HG03175 (cell line): ENCODE data around the gene TSPAN3.
A peak's percentile ranks its signal among the peaks of the same experiment; 100 is the strongest.

Source experiments
- ATAC-seq: cut with Tn5 transposase; IDR thresholded peaks from one replicate; pipeline ENCODE4 v1.9.1; 2021; ENCODE audit warnings: mild to moderate bottlenecking, moderate library complexity; ENCODE audit not compliant: unreplicated experiment

TSPAN3 gene

DNA sequence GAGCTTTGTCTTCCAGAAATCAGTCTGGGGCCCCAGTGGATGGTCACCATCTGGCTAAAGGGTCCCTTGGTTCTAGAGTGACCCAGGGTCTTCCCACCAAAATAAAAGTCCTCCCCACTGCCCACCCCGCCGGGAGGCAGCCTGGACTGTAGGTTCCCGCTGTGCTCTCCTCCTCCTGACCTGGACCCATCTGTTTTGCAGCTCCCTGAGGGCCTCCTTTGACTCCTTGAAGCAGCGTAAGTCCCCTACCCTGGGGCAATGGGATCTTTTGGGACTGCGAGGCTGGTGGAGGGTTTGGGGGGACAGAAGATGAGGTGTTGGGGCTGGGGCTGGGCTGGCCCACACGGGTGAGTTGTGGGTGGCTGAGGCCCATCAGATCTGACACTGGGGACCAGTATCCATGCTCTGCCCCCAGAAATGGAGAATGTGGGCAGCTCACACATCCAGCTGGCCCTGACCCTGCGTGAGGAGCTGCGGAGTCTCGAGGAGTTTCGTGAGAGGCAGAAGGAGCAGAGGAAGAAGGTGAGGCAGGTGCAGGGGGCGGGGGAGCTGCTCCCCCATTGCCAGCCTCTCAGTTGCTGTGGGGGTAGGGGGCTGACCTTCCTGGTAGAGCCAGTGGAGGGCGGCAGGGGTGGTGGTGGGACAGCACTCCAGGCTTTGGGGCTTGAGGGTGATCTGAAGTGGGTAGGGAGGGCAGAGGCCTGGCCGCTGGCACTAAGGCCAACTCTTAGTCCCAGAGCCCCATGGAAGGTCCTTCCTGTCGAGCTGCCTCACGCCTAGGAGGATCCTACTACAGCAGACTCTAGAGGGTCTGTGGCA, 45.6 kb downstream of the TSPAN3 start:
- no peak for ATAC-seq

DNA sequence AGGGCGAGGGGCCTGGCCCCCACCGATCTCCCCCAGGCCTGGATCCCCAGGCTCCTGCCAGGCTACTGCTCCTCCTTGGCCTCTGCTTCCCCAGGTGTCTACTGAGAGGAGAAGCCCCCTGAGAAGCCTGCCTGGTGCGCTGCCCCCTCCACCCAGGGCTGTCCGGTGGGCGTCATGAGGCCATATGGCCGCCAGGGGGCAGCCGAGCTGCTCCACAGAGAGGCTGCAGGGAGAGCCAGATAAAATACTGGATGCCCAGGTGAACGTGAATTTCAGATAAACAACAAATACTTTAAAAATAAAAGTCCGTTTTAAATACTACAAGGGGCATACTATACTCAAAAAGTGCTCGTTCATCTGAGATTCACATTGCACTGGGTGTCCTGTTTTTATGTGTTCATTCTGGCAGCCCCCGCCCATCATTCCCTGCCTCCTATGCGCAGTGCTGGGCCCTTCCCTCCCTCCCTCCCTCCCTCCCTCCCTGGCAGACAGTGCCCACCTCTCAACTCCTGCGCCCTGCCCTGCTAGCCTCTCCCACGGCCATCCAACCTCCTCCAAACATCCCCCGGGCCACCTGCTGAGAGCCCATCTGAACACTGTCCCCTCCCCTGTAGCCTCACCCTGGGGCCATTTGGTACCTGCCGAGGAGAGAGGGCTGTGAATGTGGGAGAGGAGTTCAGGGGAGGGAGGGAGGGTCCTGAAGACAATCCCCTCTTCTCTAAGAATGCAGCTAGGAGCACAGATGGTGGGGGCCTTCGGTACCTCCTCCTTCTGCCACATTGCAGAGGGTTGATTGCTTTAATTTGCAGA, 46.4 kb downstream of the TSPAN3 start:
- ATAC-seq, result no peak

DNA sequence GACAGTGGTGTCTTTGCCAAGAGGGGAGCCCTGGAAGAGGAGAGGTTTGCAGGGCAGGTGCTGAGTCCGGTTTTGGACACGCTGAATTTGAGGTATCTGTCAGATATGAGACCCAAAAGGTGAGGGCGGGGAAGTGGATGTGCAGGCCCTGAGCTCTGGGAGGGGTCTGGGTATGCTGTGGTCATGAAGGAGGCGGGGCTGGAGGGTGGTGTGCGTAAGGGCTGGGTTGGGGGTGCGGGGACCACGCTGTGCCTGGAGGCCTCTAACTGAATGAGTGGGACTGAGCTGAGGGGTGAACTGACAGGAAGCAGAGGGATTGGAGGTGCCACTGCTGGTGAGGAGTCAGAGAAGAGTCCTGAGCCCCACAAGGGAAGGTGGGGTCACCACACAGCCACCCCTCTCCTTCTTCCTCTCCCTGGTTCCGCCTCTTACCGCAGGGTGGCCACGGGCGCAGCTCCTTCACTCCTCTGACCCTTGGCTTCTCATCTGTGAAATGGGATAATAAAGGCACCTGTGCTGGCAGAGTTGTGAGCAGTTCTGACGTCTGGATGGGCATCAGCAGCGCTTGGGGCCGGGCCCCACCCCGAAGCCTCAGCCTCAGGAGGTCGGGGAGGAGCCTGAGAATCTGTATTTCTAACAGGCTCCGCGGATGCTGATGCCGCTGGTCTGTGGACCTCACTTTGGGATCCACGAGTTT, 47.2 kb downstream of the TSPAN3 start:
- ATAC-seq, result no peak

DNA sequence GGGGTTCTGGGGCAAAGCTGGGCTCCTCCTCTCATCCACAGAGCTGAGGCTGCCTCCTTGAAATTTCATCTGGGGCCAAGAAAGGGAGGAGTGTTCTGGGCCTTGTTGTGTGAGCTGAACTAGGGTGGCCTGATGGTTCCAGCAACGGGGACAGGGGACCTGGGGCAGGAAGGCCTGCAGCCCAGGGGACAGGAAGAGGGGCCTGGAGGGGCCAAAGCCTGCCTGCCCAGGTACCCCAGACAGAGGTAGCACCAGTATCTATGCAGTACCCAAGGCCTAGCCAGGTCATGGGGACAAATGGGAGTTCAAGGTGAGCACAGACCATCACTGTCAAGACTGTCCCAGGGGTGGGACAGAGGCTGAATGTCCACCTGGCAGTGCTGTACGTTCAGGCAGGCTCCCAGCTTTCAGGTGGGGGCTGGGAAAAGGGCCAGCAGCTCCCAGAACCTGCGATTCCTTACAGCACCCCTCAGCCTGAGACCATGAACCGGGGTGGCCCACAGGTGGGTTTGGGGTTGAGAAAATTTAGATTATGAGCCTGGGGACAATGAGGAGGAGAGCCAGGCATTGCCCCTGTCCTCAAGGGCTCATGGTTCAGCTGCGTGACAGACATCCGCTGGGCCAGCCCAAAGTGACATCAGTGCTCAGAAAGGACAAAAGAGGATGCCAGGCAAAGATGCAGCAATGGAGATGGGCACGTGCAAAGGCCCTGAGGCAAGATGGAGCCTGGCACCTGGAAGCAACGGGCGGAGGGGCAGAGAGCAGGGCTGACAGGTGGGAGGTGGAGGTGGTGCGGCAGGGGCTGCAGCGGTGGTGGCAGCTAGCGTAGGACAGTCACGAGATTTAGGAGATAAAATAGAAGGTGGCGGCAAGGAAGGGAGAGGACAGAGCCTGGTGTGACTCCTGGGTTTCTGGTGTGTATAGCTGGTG, 48.0 kb downstream of the TSPAN3 start:
- no peak for ATAC-seq

DNA sequence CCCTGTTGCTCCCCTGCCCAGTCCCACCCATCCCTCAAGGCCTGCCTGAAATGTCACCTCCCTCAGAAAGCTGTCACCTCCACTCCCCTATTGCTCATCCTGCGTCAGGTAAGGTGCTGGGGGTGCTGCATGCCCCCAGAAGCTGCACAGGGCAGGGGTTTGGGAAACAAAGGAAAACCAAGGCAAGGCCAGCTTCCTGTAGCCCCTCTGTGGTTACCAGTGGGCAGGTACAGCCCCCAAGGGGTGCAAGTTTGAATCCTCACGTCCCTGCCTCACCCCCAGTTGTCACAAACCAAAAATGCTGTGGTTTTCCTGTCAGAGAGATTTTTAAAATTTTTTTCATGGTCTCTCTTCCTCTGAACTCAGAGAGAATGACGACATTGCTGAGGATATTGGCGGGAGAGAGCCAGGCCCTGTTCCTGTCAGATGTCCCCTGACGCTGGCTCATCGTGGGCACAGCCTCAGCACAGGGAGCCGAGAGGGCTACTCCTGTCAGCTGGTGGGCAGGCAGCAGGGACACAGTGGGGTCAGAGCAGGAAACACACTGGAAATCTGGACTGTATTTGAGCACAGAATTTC, 49.0 kb downstream of the TSPAN3 start:
- no peak for ATAC-seq

DNA sequence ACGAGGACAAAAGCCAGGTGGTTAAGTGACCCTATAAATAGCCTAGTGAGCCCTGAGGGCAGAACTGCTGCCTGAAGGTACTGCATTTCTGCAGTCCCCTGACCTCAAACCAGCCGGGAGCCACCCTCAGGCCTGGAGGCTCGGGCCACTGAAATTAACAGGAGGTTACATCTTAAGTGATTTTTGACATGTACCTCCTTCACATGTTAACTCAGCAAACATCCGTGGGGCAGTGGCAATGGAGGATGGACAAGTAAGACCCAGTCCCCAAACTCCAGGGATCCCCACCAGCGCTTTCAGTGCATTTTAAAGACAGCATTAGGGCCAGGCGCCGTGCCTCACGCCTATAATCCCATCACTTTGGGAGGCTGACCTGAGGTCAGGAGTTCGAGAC, 49.8 kb downstream of the TSPAN3 start:
- no peak for ATAC-seq

DNA sequence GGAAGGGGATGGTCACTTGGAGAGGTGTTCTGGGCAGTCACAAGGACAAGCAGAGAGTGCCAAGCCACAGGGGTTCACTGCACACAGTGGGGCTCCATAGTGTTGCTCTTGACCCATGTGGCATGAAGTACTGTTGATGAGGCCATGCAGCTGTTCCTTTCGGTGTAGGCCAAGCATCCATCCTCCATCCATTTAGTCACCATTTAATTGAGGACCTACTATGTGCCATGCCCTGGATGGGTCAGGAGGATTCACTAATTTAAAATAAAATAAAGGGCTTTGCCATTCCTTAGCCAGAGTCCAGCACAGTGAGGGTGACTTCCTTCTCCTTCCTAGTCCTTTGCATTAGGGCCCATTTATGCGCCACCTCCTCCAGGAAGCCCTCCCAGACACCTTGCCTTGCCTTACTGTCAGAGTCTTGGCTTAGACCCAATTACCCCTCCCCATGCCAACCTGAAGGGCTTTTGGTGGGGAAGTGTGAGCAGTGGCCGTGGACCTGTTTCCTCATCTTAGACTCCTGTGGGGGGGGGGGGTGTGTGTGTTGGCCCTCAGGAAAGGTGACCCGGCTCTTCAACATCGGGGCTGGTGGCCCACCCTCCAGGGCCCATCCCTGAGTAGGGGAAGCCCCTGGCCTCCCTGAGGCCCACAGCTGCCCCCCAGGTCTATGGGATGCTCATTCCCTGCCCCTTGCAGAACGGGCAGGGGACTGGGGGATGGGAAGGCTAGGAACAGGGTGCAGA, 50.4 kb downstream of the TSPAN3 start:
- ATAC-seq, result no peak

DNA sequence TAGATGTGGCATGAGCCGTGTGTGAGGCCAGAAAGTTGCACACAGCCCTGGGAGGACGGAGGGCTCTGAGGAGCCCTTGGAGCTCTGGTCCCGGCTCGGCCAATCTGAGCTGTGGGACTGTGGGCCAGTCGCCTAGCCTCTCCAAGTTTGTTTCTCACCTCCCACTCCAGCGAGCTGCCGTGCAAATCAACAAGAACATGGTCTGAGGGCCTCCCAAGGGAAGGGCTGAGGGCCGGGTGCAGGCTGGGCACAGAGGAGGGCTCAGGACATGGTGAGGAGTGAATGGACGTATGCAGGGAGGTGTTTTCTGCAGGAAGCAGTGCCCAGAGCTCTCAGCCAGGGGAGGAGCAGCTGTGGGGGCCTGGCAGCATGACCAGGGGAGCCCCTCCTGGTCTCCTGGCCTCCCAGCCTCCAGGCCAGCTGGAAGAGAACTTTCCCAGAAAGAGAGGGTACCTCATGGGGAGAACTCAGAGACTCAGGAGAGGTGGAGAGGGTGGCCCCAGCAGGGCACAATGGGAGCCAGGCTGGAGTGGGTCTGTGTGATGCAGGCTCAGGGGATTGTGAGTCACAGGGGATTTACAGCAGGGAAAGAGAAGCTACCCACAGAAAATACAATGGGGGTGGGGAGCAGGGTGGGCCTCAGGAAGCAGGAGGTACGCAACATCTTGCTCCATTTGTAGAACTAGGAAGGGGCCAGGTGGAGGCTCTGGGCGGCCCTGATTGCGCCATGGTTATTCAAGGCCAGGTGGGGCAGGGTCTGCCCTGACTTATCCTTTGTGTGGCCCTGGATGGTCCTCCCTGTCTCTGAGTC, 51.2 kb downstream of the TSPAN3 start:
- no peak for ATAC-seq

DNA sequence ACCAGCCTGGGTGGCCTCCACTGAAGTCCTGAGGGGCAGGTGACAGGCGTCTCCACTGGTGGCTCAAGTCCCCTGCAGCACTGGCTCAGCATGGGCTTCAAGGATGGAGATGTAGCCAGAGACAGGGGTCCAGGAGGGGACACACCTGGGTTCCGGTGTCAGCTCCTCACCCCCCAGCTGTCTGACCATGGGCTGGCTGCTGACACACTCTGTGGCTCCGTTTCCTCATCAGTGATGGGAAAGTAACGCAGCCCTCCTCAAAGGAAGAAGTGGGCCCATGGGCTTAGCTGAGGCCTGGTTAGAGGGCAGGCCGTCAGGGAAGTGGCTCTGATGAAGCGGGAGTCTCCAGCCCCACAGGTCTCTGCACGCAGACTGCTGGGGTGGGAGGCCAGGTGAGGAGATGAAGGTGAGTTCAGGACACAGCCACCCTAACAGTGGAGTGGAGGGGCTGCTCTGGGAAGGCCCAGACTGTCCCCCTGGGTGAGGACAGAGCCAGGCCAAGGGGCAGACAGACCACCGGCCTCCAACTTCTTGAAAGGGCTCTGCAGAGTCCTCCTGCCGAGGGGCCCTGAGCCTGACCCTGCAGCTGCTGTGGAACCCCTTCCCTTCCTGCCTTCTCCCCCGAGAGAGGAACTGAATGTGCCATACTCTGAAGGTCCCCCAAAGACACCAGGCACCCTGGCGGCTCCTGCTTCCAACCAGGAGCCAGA, 52.0 kb downstream of the TSPAN3 start:
- no peak for ATAC-seq

DNA sequence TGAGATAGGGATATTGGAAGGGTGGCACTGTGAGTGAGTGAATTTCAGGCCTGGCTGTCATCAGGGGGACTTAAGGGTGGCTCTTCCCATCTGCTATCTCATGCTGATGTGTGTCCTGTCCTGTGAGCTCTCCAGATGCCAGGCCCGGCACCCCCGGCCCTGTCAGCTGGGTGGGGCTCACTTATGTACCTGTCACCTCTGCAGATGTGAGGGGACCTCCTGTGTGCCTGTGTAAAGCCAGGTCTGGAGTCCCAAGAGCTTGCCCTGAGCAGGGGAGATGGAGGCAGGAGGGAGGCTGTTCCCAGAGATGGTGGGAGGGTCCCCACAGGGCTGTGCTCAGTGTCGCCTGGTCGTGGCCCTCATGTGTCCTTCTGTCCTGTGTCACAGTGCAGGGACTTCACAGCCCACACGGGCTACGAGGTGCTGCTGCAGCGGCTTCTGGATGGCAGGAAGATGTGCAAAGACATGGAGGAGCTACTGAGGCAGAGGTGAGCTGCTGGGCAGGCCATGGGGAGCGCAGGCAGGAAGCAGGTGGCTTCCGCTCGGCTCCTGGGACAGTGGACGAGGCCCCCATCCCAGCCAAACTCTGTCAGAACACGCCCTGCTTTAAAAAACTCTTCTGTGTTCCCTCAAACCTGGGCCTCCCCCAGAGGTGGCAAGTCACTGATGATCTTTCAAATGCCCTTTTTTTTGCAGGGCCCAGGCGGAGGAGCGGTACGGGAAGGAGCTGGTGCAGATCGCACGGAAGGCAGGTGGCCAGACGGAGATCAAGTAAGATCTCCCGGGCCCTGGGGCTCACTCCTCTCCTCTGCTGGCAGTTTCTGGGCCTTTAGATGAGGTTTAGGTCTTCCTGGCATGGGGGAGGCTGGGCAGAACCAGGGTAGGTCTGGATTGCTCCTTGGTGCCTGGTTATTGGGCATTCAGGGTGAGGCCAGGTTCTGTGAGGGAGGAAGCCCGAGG, 52.9 kb downstream of the TSPAN3 start:
- ATAC-seq, result no peak

DNA sequence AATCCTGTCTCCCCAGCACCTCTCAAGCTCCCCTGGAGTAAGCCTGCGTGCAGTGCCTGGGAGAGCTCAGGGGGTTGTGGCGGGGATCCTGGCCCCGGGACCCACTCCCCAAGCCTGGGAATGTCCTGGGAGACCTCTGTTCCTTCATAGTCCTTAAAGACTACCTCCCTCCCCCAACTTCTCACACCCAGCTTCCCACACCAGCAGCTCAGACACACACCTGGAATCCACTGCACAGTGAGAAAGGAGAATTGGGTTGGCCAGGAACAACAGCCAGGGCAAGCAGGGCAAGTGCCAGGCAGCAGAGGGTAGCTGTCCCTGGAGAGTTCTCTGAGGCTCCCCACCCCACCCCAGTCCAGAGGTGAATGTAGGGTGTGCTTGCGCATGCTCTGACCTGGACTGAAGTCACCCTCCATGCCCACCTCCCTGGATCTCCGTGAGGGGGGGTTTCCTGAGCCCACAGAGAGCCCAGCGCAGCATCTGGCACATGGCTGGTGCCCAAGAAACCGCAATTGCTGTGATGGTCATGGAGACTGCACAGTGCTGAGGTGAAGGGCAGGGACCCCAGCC, 53.7 kb downstream of the TSPAN3 start:
- no peak for ATAC-seq

DNA sequence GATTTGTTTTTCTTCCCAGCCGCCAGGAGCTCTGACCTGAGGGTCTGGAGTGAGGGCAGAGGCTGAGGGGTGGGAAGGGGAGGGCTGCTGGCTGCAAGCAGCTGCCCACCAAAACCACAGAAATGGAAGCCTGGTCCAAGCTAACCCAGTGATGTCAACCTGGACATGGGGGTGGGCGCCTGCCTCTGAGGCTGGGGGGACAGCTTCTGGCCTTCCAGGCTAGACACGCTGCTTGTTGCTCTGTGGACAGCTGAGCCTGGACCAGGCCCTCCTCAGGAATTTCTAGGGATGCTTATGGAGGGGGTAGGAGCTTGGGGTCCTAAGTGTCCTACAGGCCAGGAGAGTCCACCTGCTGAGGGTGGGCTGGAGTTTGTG, 54.6 kb downstream of the TSPAN3 start:
- no peak for ATAC-seq

DNA sequence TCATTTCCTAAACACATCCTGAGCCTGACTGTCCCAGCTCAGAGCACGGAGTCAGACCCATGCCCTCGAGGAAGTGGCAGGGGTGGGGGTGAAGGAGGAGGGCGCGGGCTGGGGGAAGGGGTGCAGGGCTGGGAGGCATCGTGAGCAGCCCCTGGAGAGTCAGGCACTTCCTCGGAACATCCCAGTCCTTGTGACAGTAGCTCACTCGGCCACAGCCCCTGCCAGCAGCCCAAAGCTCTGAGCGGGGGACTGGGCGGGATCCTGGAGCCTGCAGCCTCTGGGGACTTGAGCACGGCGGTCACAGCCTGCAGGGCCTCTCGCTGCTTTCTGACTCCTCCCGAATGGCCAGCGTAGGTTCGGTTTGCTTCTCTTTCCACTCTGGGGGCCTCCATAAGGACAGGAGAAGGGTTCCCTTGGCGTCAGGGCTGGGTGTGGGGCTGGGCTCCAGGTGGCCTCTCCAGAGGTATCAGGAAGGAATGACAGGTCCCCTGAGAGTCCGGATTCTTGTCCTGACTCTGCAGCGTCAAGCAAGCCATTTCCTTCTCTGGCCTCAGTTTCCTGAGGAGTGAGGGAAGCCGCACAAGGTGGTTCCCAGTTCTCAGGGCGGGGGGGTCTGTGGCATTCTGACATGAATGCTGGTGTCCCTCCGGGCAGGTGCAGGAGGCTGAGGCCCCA, 55.1 kb downstream of the TSPAN3 start:
- no peak for ATAC-seq

DNA sequence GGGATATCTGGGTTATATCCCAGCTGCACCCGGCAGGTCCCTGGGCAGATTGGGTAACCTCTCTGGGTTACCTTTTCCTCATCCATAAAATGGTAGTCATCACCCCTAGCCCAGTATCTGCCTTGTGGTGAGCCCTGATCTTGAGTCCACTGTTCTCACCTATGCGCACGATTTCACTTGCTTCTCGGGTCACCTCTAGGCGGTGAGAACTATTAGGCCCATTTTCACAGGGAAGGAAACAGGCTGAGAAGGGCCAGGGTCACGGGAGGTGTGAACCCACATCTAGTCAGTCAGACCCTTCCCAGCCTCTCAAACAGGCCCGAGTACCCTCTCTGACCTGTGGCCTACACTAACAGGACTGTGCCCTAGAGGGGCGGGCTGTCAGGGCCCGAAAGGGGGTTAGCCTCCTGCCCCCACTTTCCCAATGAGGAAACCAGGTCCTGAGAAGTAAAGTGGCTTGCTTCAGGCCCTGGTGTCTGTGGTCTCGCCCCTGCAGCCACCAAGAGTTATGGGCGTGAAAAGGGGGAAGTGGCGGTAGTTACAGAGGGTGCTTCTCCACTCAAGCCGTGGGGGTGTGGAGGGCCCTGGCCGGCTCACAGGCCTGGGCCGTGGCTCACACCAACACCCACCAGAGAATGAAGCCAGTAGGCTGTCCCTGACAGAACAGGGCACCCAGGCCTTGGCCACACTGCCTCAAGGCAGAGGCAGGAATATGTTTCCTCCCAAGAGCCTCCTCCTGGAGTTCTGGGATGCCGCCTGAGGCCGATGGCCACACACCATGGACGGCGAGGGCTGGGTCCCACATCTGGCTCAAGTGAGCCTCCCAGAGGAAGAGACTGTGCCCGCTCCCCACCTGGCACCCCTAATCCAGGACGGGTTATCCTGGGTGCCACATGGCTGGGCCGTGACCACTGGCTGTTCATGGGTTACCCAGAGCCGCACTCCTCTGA, 56.5 kb downstream of the TSPAN3 start:
- peak; percentile 52 for ATAC-seq

DNA sequence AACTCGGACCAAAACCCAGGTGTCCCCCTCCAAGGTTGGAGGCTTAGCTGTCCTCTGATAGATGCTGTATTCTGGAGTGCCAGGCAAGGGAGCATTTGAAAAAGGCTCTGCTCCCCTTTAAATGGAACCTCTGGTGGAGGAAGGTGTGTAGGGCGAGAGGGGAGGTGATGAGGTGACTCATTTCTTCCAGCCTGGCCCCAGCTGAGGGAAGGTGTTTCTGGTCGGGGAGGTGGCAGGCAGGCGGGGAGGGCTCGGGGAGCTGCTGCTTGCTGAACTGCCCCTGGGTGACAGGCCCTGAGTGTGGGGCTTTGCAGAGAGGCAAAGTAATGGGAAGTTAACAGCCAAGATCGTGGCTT, 57.2 kb downstream of the TSPAN3 start:
- ATAC-seq, result peak; percentile 59
